ENCODE results near the gene ALK. TPM values are rescaled to one million over a fixed set of nuclear protein-coding genes. Genes with fewer than 3 reads are reported as not detected.

ALK gene
- polyA plus RNA-seq, 1 experiment, result not detected

DNA sequence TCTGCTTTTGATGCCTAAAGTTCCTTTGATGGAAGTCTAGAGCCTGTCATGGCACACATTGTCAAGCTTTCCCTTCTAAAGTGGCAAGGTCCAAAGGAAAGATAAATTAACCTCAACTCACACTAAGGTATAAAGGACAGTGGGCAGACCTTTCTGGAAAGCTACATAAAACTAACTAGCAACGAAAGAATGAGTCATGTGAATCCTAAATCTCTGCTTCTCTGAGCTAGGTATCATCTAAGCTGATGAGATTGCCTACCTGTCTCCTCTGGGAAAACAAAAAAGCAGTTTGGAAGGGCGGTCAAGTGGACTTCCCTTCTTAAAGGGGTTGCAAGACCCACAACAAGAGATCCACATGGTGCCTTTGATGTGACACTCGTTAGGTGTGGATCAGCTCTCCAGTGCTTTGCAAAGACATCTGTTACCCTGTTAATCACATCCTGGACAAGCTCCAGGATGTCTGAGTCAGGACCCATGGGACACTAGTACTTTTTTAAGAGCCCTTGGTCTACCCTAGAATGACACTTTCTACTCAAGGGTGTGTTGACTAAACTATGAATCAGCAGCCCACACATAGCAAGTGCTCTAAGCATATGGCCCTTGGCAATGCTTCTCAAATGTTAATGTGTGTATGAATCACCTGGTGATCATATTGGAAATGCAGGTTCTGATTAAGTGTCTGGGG, 173.5 kb downstream of the ALK start:
- no peak overlapping the region for H3K27ac ChIP-seq (ENCODE audit: low read depth, low read length)
- H3K27me3 ChIP-seq (ENCODE audit: control insufficient read depth, insufficient read depth, low read length), result no peaks in the 10 kb centered on the region
- peak; percentile 59 for DNase-seq (ENCODE audit: low read depth, low spot score)
- TF ChIP-seq, protein P1, sequence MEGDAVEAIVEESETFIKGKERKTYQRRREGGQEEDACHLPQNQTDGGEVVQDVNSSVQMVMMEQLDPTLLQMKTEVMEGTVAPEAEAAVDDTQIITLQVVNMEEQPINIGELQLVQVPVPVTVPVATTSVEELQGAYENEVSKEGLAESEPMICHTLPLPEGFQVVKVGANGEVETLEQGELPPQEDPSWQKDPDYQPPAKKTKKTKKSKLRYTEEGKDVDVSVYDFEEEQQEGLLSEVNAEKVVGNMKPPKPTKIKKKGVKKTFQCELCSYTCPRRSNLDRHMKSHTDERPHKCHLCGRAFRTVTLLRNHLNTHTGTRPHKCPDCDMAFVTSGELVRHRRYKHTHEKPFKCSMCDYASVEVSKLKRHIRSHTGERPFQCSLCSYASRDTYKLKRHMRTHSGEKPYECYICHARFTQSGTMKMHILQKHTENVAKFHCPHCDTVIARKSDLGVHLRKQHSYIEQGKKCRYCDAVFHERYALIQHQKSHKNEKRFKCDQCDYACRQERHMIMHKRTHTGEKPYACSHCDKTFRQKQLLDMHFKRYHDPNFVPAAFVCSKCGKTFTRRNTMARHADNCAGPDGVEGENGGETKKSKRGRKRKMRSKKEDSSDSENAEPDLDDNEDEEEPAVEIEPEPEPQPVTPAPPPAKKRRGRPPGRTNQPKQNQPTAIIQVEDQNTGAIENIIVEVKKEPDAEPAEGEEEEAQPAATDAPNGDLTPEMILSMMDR (IDR thresholded peaks at IDR 0.05; ENCODE audit: low read depth, low read length), result no peak
- POLR2A ChIA-PET, result interaction anchor here (0.7 kb wide), 1 partner anchor 18 kb away, joined by 4 read pairs; no protein-coding TSS in a partner anchor
- no peaks in the 10 kb centered on the region for H3K9me3 ChIP-seq (ENCODE audit: control insufficient read depth, insufficient read depth, low read length)
- no peak overlapping the region for H3K4me3 ChIP-seq (ENCODE audit: low read depth, low read length)
- CTCF ChIA-PET, result no interaction called here

DNA sequence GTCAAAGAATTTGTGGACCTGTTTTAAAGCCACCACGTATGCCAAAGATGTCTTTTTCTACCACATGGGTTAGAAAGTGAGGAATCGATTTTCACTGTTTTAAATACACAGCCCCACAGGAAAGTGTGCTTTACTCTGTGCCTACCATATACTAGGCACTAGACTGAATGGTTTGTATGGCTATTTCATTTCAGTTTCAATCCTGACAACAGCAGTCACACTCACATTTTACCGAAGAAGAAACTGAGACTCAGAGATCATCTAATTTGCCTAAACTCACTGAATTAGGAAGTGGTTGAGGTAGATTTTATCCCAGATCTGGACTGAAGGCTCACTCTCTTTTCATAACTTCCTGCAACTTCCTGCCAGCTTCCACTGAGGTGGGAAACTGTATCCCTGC, 176.4 kb downstream of the ALK start:
- TF ChIP-seq, protein P1 (IDR thresholded peaks at IDR 0.05; ENCODE audit: low read depth, low read length), result no peak
- H3K4me3 ChIP-seq (ENCODE audit: low read depth, low read length), result no peak overlapping the region
- no peak overlapping the region for H3K27ac ChIP-seq (ENCODE audit: low read depth, low read length)
- ChIA-PET POLR2A (no interaction called here), CTCF (no interaction called here)
- H3K9me3 ChIP-seq (ENCODE audit: control insufficient read depth, insufficient read depth, low read length), result no peaks in the 10 kb centered on the region
- no peaks in the 10 kb centered on the region for H3K27me3 ChIP-seq (ENCODE audit: control insufficient read depth, insufficient read depth, low read length)
- no peak for DNase-seq (ENCODE audit: low read depth, low spot score)

DNA sequence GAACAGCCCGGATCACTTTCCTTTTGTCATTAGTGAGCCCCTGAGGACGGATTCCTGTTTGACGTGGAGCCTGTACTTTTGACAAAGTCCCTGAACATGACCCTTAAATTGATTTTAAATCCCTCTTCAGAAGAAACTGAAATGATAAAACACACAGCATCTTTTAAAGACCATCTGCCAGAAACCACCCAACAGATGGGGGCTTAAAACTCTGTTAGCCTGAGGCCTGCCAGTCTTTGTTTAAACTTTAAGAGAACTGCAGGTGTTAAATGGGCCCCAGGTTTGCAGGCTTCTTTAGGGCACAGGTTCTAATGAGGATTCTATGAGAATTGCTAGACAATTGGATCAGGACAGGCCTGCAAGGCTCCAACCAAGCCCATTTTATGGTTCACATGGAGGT, 177.9 kb downstream of the ALK start:
- DNase-seq (ENCODE audit: low read depth, low spot score), result no peak
- Histone ChIP-seq H3K27me3 (ENCODE audit: control insufficient read depth, insufficient read depth, low read length) (no peaks in the 10 kb centered on the region), H3K9me3 (ENCODE audit: control insufficient read depth, insufficient read depth, low read length) (no peaks in the 10 kb centered on the region), H3K27ac (ENCODE audit: low read depth, low read length) (no peak overlapping the region), H3K4me3 (ENCODE audit: low read depth, low read length) (no peak overlapping the region)
- POLR2A ChIA-PET, result no interaction called here
- CTCF ChIA-PET, result no interaction called here
- TF ChIP-seq, protein P1 (IDR thresholded peaks at IDR 0.05; ENCODE audit: low read depth, low read length), result no peak

DNA sequence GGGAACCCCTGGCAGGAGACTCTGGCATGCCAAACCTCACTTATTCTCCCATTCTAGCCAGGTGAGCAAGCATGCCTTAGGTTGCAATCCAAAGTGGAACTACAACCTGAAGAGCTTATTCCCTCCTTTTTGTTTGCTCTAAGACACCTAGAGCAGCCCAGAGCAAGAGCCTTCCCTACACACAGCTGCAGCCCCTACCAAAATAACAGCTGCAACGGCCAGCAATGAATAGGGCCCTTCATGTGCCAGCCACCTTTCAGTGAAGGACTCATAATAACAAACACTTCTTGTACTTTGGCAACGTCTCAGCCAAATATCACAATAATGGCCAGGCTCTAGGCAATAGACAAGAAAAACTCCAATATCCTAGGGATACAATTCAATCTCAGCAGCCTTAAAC, 178.7 kb downstream of the ALK start:
- TF ChIP-seq, protein P1 (IDR thresholded peaks at IDR 0.05; ENCODE audit: low read depth, low read length), result no peak
- POLR2A ChIA-PET, result no interaction called here
- CTCF ChIA-PET, result no interaction called here
- Histone ChIP-seq H3K4me3 (ENCODE audit: low read depth, low read length) (no peak overlapping the region), H3K27ac (ENCODE audit: low read depth, low read length) (no peak overlapping the region), H3K9me3 (ENCODE audit: control insufficient read depth, insufficient read depth, low read length) (no peaks in the 10 kb centered on the region), H3K27me3 (ENCODE audit: control insufficient read depth, insufficient read depth, low read length) (no peaks in the 10 kb centered on the region)
- DNase-seq (ENCODE audit: low read depth, low spot score), result no peak

DNA sequence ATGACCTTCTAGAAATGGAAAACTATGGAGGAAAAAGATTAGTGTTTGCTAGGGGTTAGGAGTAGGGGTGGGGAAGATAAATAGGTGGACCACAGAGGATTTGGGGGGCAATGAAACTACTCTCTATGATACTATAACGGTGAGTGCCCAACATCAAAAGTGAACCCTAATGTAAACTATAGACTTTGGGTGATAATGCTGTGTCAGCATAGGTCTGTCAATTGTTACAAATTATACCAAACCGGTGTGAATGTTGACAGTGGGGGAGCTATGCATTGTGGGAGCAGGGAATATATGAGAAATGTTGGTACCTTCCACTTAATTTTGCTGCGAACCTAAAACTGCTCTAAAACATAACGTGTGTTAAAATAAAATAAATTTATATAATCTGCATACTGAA, 180.3 kb downstream of the ALK start:
- TF ChIP-seq, protein P1 (IDR thresholded peaks at IDR 0.05; ENCODE audit: low read depth, low read length), result no peak
- no peak for DNase-seq (ENCODE audit: low read depth, low spot score)
- CTCF ChIA-PET, result no interaction called here
- no peak overlapping the region for H3K27ac ChIP-seq (ENCODE audit: low read depth, low read length)
- no peak overlapping the region for H3K4me3 ChIP-seq (ENCODE audit: low read depth, low read length)
- no peaks in the 10 kb centered on the region for H3K27me3 ChIP-seq (ENCODE audit: control insufficient read depth, insufficient read depth, low read length)
- no peaks in the 10 kb centered on the region for H3K9me3 ChIP-seq (ENCODE audit: control insufficient read depth, insufficient read depth, low read length)
- POLR2A ChIA-PET, result interaction anchor here (0.6 kb wide), 1 partner anchor 234 kb away, joined by 6 read pairs; no protein-coding TSS in a partner anchor
